Measurements from ENCODE around the gene EIF5A. TPM values are rescaled to one million over a fixed set of nuclear protein-coding genes. Genes with fewer than 3 reads are reported as not detected.

The EIF5A gene
- total and polyA plus RNA-seq, 2 of the 8 experiments (the other 6 are each of a cell fraction or from before 2014, with no cell fraction given), result 717 to 1,172 TPM

DNA sequence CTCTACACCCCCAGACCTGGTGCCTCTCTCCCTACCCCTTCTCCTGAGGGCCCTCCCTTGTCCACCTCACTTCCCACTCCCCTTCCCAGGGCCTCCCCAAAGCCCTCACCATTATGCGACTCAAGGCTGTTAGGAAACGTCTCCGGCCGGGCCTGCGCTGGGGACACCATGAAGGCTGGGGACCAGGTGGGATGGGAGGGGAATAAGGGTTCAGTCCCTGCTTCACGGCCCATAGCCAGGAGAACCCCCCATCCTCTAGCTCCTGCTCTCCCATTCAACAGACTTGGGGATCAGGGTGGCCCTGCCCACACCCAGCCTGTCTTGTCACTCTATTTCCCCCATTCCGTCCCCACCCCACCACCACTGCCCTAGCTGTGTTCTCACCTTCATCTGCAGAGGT lies 19.6 kb downstream of the EIF5A start:
- Histone ChIP-seq H2BK12ac (ENCODE audit: low read depth, low read length) (no peak overlapping the region), H2BK15ac (ENCODE audit: low read length) (no peak overlapping the region), H4K91ac (replicated peaks; ENCODE audit: insufficient read length, low read length) (no peak overlapping the region), H2AFZ (ENCODE audit: low read length) (no peak overlapping the region), H3K23ac (ENCODE audit: insufficient read length) (no peak overlapping the region), H4K5ac (ENCODE audit: insufficient read length, low read depth, low read length) (no peak overlapping the region), H2BK5ac (ENCODE audit: low read depth, low read length) (no peak overlapping the region), H3K4me1 (replicated peaks in 1 of 4; ENCODE audit: control insufficient read depth in 3 of 4, insufficient read depth in 4 of 4, low read length in 3 of 4) (peaks cover 0 to 16% (median 6%) of the 10 kb centered on the region in 4 experiments; a peak in 6 of 7 replicates), H3K79me1 (ENCODE audit: low read depth, low read length) (peaks cover 2% of the 10 kb centered on the region; the same call in 1 of the 2 replicates), H4K8ac (ENCODE audit: extremely low read depth, insufficient read depth, low read length) (0 out of 2 replicates have a peak overlapping the region, but pooled peaks have one; percentile 6), H3K36me3 (ENCODE audit: control insufficient read depth in 2 of 4, insufficient read depth in 4 of 4, low read length in 3 of 4) (peaks cover 16 to 25% (median 24%) of the 10 kb centered on the region in 4 experiments), H3K27me3 (replicated peaks in 1 of 4; ENCODE audit: control insufficient read depth in 3 of 4, extremely low read depth in 1 of 4, insufficient read depth in 3 of 4, low read length in 3 of 4) (no peaks in the 10 kb centered on the region; a peak in 1 of 7 replicates), H2BK20ac (ENCODE audit: low read length) (no peak overlapping the region), H2AK5ac (ENCODE audit: low read depth, low read length) (no peak overlapping the region), H2BK120ac (replicated peaks; ENCODE audit: low read depth, low read length) (no peak overlapping the region), H3K9me3 (ENCODE audit: insufficient read depth in 2 of 2, low read depth in 1 of 2, low read length in 1 of 2) (no peaks in the 10 kb centered on the region), H3K79me2 (ENCODE audit: control insufficient read depth in 1 of 2, insufficient read depth in 2 of 2, low read length in 2 of 2) (peaks cover 0 to 14% of the 10 kb centered on the region in 2 experiments; a peak in 2 of 4 replicates), H4K20me1 (replicated peaks in 1 of 2; ENCODE audit: control insufficient read depth in 1 of 2, insufficient read depth in 2 of 2, low read length in 2 of 2) (peaks cover 2 to 13% of the 10 kb centered on the region in 2 experiments), H3K4me2 (ENCODE audit: insufficient read depth in 1 of 2, low read depth in 2 of 2, low read length in 2 of 2) (no peak overlapping the region), H3K4ac (replicated peaks; ENCODE audit: insufficient read length, low read depth, low read length) (no peak overlapping the region), H3K4me3 (ENCODE audit: extremely low read depth in 1 of 4, insufficient read depth in 2 of 4, low read depth in 3 of 4, low read length in 4 of 4) (no peak overlapping the region), H3K56ac (replicated peaks; ENCODE audit: insufficient read length, low read depth, low read length) (no peak overlapping the region), H3K23me2 (ENCODE audit: low read depth, low read length) (peaks cover 8% of the 10 kb centered on the region), H3K9ac (replicated peaks in 1 of 4; ENCODE audit: extremely low read depth in 1 of 4, low read depth in 3 of 4, low read length in 3 of 4) (no peak overlapping the region), H3K14ac (ENCODE audit: insufficient read length) (no peak overlapping the region), H3K18ac (ENCODE audit: extremely low read depth, low read length) (no peak overlapping the region), H3K27ac (ENCODE audit: low read depth, low read length) (no peak overlapping the region)
- no peak for DNase-seq (ENCODE audit: low read depth in 1 of 2, low spot score in 2 of 2)
- WGBS, 2 experiments (ENCODE audit: extremely low coverage in 1 of 2, insufficient coverage in 1 of 2, insufficient read length in 1 of 2, insufficient replicate concordance in 2 of 2, low coverage in 1 of 2, low lambda C conversion rate in 2 of 2, missing lambda C conversion rate in 1 of 2), result 90% methylated on average over 7 of the region's 7 CpGs; no CpG with 5 or more reads in 1 of the 2 experiments
- ChIA-PET POLR2A (ENCODE audit: partially characterized antibody) (interaction anchor here (1.2 to 13.4 kb wide), 4 partner anchors 11 to 21 kb away, joined by 3 to 223 read pairs (median 22); partner anchors contain the start of genes ACAP1 and GPS2), CTCF (ENCODE audit: partially characterized antibody) (interaction anchor here (1.2 to 9.3 kb wide), 8 partner anchors 8 to 65 kb away, joined by 3 to 167 read pairs (median 5); partner anchors contain the start of gene TMEM95)
- TF ChIP-seq TCF12 (IDR thresholded peaks at IDR 0.05; ENCODE audit: low read depth, low read length), result no peak
- no peak for TF ChIP-seq POLR2A (IDR thresholded peaks at IDR 0.05; ENCODE audit: control extremely low read depth in 1 of 2, low read depth in 2 of 2, low read length in 2 of 2)
- TF ChIP-seq, protein P1, sequence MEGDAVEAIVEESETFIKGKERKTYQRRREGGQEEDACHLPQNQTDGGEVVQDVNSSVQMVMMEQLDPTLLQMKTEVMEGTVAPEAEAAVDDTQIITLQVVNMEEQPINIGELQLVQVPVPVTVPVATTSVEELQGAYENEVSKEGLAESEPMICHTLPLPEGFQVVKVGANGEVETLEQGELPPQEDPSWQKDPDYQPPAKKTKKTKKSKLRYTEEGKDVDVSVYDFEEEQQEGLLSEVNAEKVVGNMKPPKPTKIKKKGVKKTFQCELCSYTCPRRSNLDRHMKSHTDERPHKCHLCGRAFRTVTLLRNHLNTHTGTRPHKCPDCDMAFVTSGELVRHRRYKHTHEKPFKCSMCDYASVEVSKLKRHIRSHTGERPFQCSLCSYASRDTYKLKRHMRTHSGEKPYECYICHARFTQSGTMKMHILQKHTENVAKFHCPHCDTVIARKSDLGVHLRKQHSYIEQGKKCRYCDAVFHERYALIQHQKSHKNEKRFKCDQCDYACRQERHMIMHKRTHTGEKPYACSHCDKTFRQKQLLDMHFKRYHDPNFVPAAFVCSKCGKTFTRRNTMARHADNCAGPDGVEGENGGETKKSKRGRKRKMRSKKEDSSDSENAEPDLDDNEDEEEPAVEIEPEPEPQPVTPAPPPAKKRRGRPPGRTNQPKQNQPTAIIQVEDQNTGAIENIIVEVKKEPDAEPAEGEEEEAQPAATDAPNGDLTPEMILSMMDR (IDR thresholded peaks at IDR 0.05; ENCODE audit: control extremely low read depth in 1 of 3, insufficient read depth in 1 of 3, low read depth in 1 of 3, low read length in 3 of 3), result no peak
- no peak for TF ChIP-seq JUND (IDR thresholded peaks at IDR 0.05; ENCODE audit: low read length)
- no peak for TF ChIP-seq RFX5 (IDR thresholded peaks at IDR 0.05; ENCODE audit: borderline replicate concordance, low read depth, low read length)
- TF ChIP-seq GABPA (IDR thresholded peaks at IDR 0.05; ENCODE audit: borderline replicate concordance, insufficient read depth, low read length), result no peak
- FAIRE-seq, result no peak

All from H1 (cell line).